BJ (cell line): ENCODE measurements around the gene ADAMTS17. TPM values are rescaled to one million over a fixed set of nuclear protein-coding genes. Genes with fewer than 3 reads are reported as not detected.

Experiments
- CTCF ChIA-PET: fragments of 350-600 bp; formaldehyde crosslinking; extraction: SDS; loops from one replicate; lab custom pipeline; 2021; ENCODE audit warnings: antibody characterized with exemption, inconsistent platforms; lab: Yijun Ruan, JAX
- POLR2A ChIA-PET: fragments of 300-600 bp; sonication (Branson Sonifier 250); formaldehyde crosslinking; extraction: SDS; loops from one replicate; lab custom pipeline; 2021; ENCODE audit warnings: antibody characterized with exemption; lab: Charles Lee
- DNase-seq: peaks from one replicate; pipeline ENCODE4 v3.0.0-alpha.2; 2011; ENCODE audit warnings: low read depth
- H3K27me3 ChIP-seq: 2 replicates; pipeline ENCODE4 v1.6.0; 2011; ENCODE audit warnings: low read length; ENCODE audit not compliant: control insufficient read depth, insufficient read depth
- H3K36me3 ChIP-seq: 2 replicates; pipeline ENCODE4 v1.5.1; 2011; ENCODE audit warnings: low read length; ENCODE audit not compliant: control insufficient read depth, insufficient read depth
- H3K4me3 ChIP-seq: 2 replicates; pipeline ENCODE4 v1.5.1; 2011; ENCODE audit warnings: low read depth, mild to moderate bottlenecking, control low read depth, low read length
- CTCF ChIP-seq: IDR thresholded peaks from 2 replicates; pipeline ENCODE4 v1.5.1; 2011; ENCODE audit warnings: low read depth, mild to moderate bottlenecking, control low read depth, inconsistent platforms, low read length, moderate library complexity; ENCODE audit not compliant: insufficient read depth
- polyA plus RNA-seq: library from polyadenylated mRNA; depleted of rRNA; stranded (reverse); fragments of >200 nt; gene quantifications from 2 replicates; pipeline ENCODE4 v1.2.3, GENCODE V29; 2011

ADAMTS17 gene
- polyA plus RNA-seq, 1 experiment: not detected

DNA sequence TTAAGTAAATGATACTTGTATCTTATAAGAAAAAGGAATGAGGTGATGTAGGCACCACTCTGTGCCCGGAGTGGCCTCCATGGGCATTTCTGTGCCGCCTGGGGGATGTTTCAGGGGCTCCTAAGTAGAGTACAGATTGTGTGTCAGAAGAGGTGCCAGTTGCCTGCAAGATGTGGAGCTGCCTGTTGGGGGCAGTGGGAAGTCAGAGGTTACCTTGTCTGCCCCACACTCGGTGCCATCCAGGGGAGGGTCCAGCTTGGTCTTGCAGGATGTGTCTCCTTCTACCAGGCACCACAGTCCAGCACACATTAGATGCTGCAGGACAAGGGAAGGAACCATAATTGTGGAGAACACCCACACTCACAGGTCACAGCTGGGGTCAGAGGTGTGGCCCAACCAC, 208.8 kb downstream of the ADAMTS17 start:
- no peak overlapping the region for H3K4me3 ChIP-seq
- DNase-seq: no peak
- no peaks in the 10 kb centered on the region for H3K27me3 ChIP-seq
- TF ChIP-seq CTCF: no peak
- POLR2A ChIA-PET: no interaction called here
- CTCF ChIA-PET: no interaction called here
- no peaks in the 10 kb centered on the region for H3K36me3 ChIP-seq

DNA sequence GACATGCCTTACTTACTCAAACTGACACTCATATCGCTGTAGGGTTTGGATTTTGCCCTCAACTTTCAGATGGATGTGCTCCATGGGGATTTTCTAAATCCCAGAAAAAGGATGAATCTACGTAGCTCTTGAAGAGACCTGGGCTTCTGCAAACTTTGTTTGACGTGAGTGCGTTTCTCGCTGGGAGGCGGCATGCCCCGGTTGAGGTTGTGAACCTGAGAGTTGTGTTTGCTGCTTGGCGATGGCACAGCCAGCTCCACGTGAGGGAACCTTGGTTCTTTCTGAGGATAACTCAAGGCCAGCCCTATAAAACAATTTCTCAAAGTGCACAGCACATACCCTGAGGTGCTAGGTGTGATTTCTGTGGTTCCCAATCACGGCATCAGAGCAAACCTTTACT, 209.5 kb downstream of the ADAMTS17 start:
- ChIA-PET CTCF (no interaction called here), POLR2A (no interaction called here)
- no peak for TF ChIP-seq CTCF
- Histone ChIP-seq H3K36me3 (no peaks in the 10 kb centered on the region), H3K4me3 (no peak overlapping the region), H3K27me3 (no peaks in the 10 kb centered on the region)
- DNase-seq: no peak

DNA sequence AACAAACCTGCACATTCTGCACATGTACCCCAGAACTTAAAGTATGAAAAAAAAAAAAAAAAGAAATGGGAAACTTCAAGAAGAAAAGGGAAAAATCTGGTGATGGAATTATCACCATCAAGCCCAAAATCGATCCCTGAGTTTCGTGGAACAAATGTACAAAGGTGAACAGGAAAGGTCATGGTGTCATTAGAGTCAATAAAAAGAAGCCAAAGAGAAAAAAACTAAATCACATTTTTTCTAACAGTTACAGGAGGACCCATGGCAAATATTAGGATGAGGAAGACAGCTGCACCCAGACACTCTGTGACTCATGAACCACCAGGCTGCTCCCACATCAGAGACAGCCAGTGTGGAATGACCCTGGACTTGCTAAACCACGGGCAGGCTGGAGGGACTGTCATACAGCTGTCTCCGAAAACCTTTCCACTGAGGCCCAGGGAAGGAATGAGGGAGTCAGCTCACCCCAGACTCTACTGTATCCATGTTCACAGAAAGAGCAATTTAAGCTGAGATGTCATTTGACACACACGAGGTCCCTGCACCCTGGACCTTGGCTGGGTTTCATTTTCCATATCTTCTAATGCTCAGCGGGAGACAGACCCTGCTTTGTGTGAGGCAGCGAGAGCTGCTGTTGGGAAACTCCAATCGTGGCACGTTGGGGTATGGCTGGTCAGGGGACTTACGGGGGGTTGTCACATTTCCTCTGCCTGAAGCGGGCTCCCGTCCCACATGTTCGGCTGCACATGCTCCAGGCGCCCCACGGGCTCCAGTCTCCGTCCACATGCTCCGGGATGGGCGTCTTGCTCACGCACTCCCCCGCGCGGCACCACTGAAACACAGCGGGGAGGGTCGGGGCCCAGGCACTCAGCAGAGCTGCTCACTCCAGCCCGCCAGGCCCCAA, 210.2 kb downstream of the ADAMTS17 start:
- Histone ChIP-seq H3K27me3 (no peaks in the 10 kb centered on the region), H3K36me3 (no peaks in the 10 kb centered on the region), H3K4me3 (no peak overlapping the region)
- DNase-seq: no peak
- ChIA-PET CTCF (no interaction called here), POLR2A (no interaction called here)
- no peak for TF ChIP-seq CTCF

- TF ChIP-seq CTCF: no peak
- DNase-seq: no peak
- no peaks in the 10 kb centered on the region for H3K27me3 ChIP-seq
- ChIA-PET CTCF (interaction anchor here (0.6 kb wide), 1 partner anchor 9 kb away, joined by 3 read pairs; no protein-coding TSS in a partner anchor), POLR2A (no interaction called here)
- no peaks in the 10 kb centered on the region for H3K36me3 ChIP-seq
- H3K4me3 ChIP-seq: no peak overlapping the region
These were observed 212.1 kb downstream of the ADAMTS17 start for GRCh38 chr15:100129677-100130076.

DNA sequence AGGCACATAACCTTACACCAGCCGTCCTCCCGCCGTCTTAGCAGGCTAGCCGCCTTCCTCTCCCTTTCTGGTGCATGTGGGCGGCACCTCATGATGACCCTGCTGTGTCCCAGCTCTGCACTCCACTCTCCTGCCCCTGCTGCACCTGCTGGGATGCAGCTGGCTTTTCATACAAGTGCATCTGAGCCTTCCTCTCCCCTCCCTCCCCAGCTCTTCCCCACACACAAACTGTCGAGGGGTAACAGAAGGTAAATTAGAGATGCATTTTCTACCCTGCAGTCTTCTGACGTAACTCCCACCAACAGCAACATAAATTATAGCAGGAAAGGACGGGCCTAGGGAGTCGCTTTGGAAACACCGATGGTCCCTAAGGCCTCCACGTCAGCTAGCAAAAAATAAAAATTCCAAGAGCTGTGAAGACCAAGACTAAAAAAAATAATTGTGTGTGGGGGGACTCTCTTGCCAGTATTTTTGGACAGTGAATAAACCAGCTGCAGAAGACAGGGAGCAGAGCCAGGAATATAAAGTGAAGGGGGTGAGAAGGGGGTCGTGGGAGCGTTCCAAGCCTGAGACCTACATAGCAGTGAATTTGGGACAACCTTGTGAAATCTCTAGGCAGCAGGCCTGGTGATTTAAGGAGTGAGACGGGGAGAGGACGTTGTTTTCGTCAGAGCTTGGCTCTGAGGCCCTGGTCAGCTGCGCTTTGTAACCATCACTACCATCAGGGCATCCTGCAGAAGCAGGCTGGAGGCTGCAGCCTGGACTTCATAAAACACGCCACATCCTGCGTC, 216.2 kb downstream of the ADAMTS17 start:
- POLR2A ChIA-PET: no interaction called here
- CTCF ChIA-PET: no interaction called here
- no peaks in the 10 kb centered on the region for H3K36me3 ChIP-seq
- no peak for TF ChIP-seq CTCF
- no peaks in the 10 kb centered on the region for H3K27me3 ChIP-seq
- no peak for DNase-seq
- no peak overlapping the region for H3K4me3 ChIP-seq
